Measurements from ENCODE around the gene HARS1. TPM values are rescaled to one million over a fixed set of nuclear protein-coding genes. Genes with fewer than 3 reads are reported as not detected.
"Not testable (repeated sequence)": the region's sequence is repeated elsewhere in the genome, so short reads cannot be mapped to it uniquely, and the experiment has no call there.

The HARS1 gene, protein sequence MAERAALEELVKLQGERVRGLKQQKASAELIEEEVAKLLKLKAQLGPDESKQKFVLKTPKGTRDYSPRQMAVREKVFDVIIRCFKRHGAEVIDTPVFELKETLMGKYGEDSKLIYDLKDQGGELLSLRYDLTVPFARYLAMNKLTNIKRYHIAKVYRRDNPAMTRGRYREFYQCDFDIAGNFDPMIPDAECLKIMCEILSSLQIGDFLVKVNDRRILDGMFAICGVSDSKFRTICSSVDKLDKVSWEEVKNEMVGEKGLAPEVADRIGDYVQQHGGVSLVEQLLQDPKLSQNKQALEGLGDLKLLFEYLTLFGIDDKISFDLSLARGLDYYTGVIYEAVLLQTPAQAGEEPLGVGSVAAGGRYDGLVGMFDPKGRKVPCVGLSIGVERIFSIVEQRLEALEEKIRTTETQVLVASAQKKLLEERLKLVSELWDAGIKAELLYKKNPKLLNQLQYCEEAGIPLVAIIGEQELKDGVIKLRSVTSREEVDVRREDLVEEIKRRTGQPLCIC
- 46.9 TPM for total RNA-seq
- long read RNA-seq, transcript HARS-215 (13 exons, 1,945 nt): major isoform, 72 of 89 reads
- long read RNA-seq, partial matches to known transcripts: 6 of 89 reads
- long read RNA-seq, other reads (novel, unspliced or antisense): 7 of 89 reads

DNA sequence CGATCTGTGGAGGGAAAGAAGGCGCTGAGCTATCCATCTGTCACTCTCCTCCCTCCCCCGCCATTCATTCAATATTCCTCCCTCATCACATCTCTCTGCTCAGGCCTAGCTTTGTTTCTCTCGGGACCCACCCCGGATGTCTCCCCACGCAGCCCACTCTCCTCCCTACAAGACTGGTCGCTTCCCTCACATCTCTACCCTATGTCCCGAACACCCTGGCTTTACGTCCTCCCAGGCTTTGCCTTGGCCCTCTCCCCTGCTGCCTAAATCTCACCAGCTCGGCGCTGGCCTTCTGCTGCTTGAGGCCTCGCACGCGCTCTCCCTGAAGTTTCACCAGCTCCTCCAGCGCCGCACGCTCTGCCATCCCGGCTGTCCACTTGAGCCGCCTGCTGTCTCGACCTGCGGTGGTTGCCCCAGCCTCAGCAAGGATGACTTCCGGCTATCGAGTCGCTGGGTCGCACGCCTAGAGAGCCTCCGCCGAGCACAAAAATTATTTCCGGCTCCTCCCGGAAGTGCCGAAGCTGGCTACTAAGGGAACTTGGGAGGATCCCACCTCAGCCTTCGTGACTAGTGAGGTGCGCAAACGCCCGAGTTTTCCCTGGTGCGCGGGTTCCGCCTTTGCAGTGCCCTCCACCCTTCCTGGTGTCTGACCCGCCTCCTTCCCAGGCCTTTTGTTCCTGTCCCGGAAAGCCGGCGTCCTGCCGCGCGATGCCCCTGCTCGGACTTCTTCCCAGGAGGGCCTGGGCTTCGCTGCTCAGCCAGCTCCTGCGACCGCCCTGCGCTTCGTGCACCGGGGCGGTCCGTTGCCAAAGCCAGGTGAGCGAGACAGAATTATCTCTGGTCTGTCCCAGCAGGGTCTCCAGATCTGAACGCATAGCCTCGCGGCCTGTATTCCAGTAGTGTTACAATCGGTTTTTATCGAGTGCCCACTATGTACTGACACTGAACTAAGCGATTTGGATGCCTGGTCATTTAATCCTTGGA is at the start of gene HARS1, which contains the start of gene HARS2:
Gene HARS1, minus strand, starts transcription at position 430 of the 984 bp plus-strand sequence. Its CDS starts 66 bp downstream, at position 364.
Gene HARS2, plus strand, starts transcription at position 515 of the 984 bp plus-strand sequence. Its CDS starts 194 bp downstream, at position 709.
- Histone ChIP-seq H3K4me3 (peak within 1 kb of the TSS; percentile 70), H3K27me3 (no peaks in the 10 kb centered on the region), H3K36me3 (peaks cover 55% of the 10 kb centered on the region), H3K27ac (peak within 1 kb of the TSS; percentile 85), H3K4me1 (peaks cover 27% of the 10 kb centered on the region), H3K9me3 (no peaks in the 10 kb centered on the region)
- DNase-seq: peak; percentile 94
- intact Hi-C loops (cut with DNase I): no loop called here
- peak; percentile 99 for ATAC-seq
- no peak for TF ChIP-seq CTCF (IDR thresholded peaks at IDR 0.05)

- intact Hi-C loops (cut with DNase I): no loop called here
- Histone ChIP-seq H3K9me3 (no peaks in the 10 kb centered on the region), H3K27me3 (no peaks in the 10 kb centered on the region), H3K4me3 (no peak overlapping the region), H3K27ac (no peak overlapping the region), H3K36me3 (no peaks in the 10 kb centered on the region), H3K4me1 (no peaks in the 10 kb centered on the region)
- no peak for TF ChIP-seq CTCF (IDR thresholded peaks at IDR 0.05)
- no peak for DNase-seq
- ATAC-seq: no peak
These were observed 46.3 kb upstream of the HARS1 start for GRCh38 chr5:140737486-140737885.

- H3K9me3 ChIP-seq: no peaks in the 10 kb centered on the region
- peak; percentile 51 for TF ChIP-seq CTCF (IDR thresholded peaks at IDR 0.05)
- no peaks in the 10 kb centered on the region for H3K36me3 ChIP-seq
- DNase-seq (no peak), ATAC-seq (peak; percentile 66)
- no peak overlapping the region for H3K4me3 ChIP-seq
- H3K27me3 ChIP-seq: peaks cover 3% of the 10 kb centered on the region
- no peaks in the 10 kb centered on the region for H3K4me1 ChIP-seq
- intact Hi-C loops (cut with DNase I): no loop called here
- no peak overlapping the region for H3K27ac ChIP-seq
These were observed 43.2 kb upstream of the HARS1 start for GRCh38 chr5:140734354-140734753.

- ATAC-seq (no peak), DNase-seq (no peak)
- Histone ChIP-seq H3K27ac (no peak overlapping the region), H3K9me3 (no peaks in the 10 kb centered on the region), H3K4me3 (no peak overlapping the region), H3K36me3 (no peaks in the 10 kb centered on the region), H3K27me3 (peaks cover 11% of the 10 kb centered on the region), H3K4me1 (no peaks in the 10 kb centered on the region)
- intact Hi-C loops (cut with DNase I): no loop called here
- no peak for TF ChIP-seq CTCF (IDR thresholded peaks at IDR 0.05)
These were observed 41.9 kb upstream of the HARS1 start for GRCh38 chr5:140733098-140733497.

DNA sequence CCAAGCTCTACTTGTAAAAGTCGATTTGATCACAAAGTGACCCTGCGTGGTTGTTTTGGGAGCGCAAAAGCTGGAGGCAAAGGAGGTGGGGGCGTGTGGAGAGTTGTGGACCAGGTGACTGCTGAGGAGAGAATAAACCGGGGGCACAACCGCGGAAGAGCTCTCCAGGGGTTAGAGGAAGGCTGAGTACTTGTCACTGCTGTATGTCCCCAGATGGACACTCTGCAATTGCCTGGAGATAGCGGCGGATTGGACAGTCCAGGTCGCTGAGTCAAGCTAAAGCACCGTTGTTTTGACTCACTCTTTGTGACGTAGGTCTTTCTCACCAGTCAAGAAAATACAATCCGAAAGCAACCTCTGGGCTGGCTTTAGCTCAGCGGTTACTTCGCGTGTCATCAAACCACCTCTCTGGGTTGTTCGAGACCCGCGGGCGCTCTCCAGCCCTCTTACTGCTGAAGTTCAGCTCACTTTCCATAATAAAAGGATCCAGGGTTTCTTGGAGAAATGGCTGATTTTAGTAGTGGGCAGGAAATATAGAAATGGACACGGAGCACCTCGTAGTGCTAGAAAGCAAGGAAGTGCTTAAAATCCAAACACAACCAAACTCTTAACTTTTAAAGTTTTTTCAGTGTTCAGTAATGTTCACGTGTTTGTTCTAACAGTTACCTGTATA is 34.8 kb upstream of the HARS1 start:
- Histone ChIP-seq H3K27ac (no peak overlapping the region), H3K27me3 (peaks cover 11% of the 10 kb centered on the region), H3K9me3 (no peaks in the 10 kb centered on the region), H3K4me1 (no peaks in the 10 kb centered on the region), H3K4me3 (no peak overlapping the region), H3K36me3 (no peaks in the 10 kb centered on the region)
- ATAC-seq (peak; percentile 70), DNase-seq (no peak)
- intact Hi-C loops (cut with DNase I): no loop called here
- TF ChIP-seq CTCF (IDR thresholded peaks at IDR 0.05): no peak

GRCh38 chr5:140721395-140721794 is 30.2 kb upstream of the HARS1 start:
- ATAC-seq; H3K27me3 ChIP-seq; H3K4me3 ChIP-seq; intact Hi-C loops (cut with DNase I); DNase-seq; H3K27ac ChIP-seq; H3K36me3 ChIP-seq; H3K9me3 ChIP-seq; H3K4me1 ChIP-seq: not testable (repeated sequence)

GRCh38 chr5:140720738-140721137 is 29.6 kb upstream of the HARS1 start:
- H3K36me3 ChIP-seq; H3K4me1 ChIP-seq; H3K9me3 ChIP-seq; DNase-seq; H3K27me3 ChIP-seq; ATAC-seq; H3K4me3 ChIP-seq; intact Hi-C loops (cut with DNase I); H3K27ac ChIP-seq: not testable (repeated sequence)
